Stimulated activated CD4-positive, alpha-beta T cell treated with anti-CD3 and anti-CD28 coated beads, Interleukin-1b, Interleukin-23, amount 100 ng/mL, for 1 hour (primary cell): ENCODE data around the gene DUSP7.

Source experiments
- DNase-seq, 2 donors: peaks; one replicate each; pipeline ENCODE4 v3.0.0-alpha.2; 2020; ENCODE audit warnings: low read depth in 2 of 2

The DUSP7 gene

GRCh38 chr3:52026041-52026440 lies 30.3 kb downstream of the DUSP7 start:
- no peak for DNase-seq

- DNase-seq, result no peak
Measured at GRCh38 chr3:52025453-52025852, 30.9 kb downstream of the DUSP7 start.

- DNase-seq, result no peak
Measured at GRCh38 chr3:52024765-52025452, 31.5 kb downstream of the DUSP7 start.

- DNase-seq, result no peak
Measured at GRCh38 chr3:52023860-52024764, 32.3 kb downstream of the DUSP7 start.

- DNase-seq, result no peak
Measured at GRCh38 chr3:52023101-52023770, 33.1 kb downstream of the DUSP7 start.

- DNase-seq, result no peak
Measured at GRCh38 chr3:52022323-52023100, 33.9 kb downstream of the DUSP7 start.

- DNase-seq, result no peak
Measured at GRCh38 chr3:52021489-52022268, 34.7 kb downstream of the DUSP7 start.

GRCh38 chr3:52020796-52021195 lies 35.6 kb downstream of the DUSP7 start:
- no peak for DNase-seq

GRCh38 chr3:52019352-52020080 lies 36.9 kb downstream of the DUSP7 start:
- no peak for DNase-seq

- no peak for DNase-seq
Measured at GRCh38 chr3:52018319-52019000, 37.9 kb downstream of the DUSP7 start.

- DNase-seq, result no peak
Measured at GRCh38 chr3:52017586-52017985, 38.8 kb downstream of the DUSP7 start.

GRCh38 chr3:52015438-52016228 lies 40.7 kb downstream of the DUSP7 start:
- DNase-seq, result no peak

- no peak for DNase-seq
Measured at GRCh38 chr3:52014613-52015012, 41.8 kb downstream of the DUSP7 start.

GRCh38 chr3:52013802-52014598 lies 42.4 kb downstream of the DUSP7 start:
- DNase-seq, result no peak

- no peak for DNase-seq
Measured at GRCh38 chr3:52012699-52013098, 43.7 kb downstream of the DUSP7 start.

- DNase-seq, result no peak
Measured at GRCh38 chr3:52010431-52010830, 45.9 kb downstream of the DUSP7 start.

GRCh38 chr3:52007291-52007690 lies 49.1 kb downstream of the DUSP7 start:
- DNase-seq, result no peak

- DNase-seq, result no peak
Measured at GRCh38 chr3:52006820-52007133, 49.6 kb downstream of the DUSP7 start.
